Measurements from ENCODE around the gene CYB5A.

Gene CYB5A

DNA sequence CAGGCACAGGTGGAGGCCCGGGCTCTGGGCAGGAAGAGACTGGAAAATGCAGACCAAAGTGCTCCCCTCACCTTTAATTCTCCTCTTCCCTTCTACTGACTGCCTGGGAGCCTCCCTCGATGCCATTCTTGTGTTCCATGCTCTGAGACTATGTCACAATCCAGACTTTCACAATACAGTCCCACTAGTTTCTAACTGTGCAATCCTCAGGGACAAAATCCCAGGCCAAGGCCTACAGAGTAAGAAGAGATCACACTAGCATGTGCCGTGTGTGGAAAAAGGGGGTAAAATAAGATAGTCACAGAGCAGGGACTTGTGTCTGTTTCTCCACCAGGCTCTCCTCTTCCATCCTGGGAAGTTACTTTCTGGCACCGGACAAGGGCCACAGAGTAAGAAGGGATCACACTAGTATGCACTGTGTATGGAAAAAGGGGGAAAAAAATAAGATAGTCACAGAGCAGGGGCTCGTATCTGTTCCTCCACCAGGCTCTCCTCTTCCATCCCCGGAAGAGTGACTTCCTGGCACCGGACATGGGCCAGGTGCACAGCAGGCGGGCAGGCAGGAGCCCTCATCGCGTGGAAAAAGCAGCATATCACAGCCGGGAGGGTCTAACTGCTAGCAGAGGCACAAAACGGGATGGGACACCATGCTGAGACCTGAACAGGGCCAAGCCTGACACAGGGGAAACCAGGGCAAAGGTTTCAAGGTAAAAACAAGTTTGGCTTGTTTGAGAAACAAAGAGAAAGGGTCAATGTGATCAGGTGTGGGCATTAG is 9.6 kb downstream of the CYB5A start:
- Histone ChIP-seq H3K36me3 (replicated peaks; ENCODE audit: insufficient read depth, low read length) (no peaks in the 10 kb centered on the region), H2AFZ (ENCODE audit: low read length) (no peak overlapping the region), H3K9me2 (replicated peaks; ENCODE audit: insufficient read depth, low read length) (no peaks in the 10 kb centered on the region), H3K9ac (ENCODE audit: low read length) (no peak overlapping the region), H3K4me2 (ENCODE audit: low read depth, low read length) (no peak overlapping the region), H3F3A (ENCODE audit: insufficient read depth, low read length) (no peaks in the 10 kb centered on the region; the same call in 1 of the 2 replicates), H4K20me1 (ENCODE audit: insufficient read depth, low read length) (no peaks in the 10 kb centered on the region), H3K27ac (ENCODE audit: low read length) (no peak overlapping the region), H3K9me3 (replicated peaks; ENCODE audit: insufficient read depth, low read length) (no peaks in the 10 kb centered on the region), H3K27me3 (replicated peaks; ENCODE audit: insufficient read depth, low read length) (no peaks in the 10 kb centered on the region), H3K4me3 (ENCODE audit: low read length) (no peak overlapping the region), H3K79me2 (ENCODE audit: low read length) (peaks cover 79% of the 10 kb centered on the region), H3K4me1 (ENCODE audit: low read length) (peaks cover 14% of the 10 kb centered on the region)
- no peak for DNase-seq
- TF ChIP-seq EZH2phosphoT487 (IDR thresholded peaks at IDR 0.05; ENCODE audit: low read length): no peak
- no peak for TF ChIP-seq EZH2 (optimal IDR thresholded peaks at IDR 0.05; ENCODE audit: low read depth, low read length)
- TF ChIP-seq, protein P1, sequence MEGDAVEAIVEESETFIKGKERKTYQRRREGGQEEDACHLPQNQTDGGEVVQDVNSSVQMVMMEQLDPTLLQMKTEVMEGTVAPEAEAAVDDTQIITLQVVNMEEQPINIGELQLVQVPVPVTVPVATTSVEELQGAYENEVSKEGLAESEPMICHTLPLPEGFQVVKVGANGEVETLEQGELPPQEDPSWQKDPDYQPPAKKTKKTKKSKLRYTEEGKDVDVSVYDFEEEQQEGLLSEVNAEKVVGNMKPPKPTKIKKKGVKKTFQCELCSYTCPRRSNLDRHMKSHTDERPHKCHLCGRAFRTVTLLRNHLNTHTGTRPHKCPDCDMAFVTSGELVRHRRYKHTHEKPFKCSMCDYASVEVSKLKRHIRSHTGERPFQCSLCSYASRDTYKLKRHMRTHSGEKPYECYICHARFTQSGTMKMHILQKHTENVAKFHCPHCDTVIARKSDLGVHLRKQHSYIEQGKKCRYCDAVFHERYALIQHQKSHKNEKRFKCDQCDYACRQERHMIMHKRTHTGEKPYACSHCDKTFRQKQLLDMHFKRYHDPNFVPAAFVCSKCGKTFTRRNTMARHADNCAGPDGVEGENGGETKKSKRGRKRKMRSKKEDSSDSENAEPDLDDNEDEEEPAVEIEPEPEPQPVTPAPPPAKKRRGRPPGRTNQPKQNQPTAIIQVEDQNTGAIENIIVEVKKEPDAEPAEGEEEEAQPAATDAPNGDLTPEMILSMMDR (IDR thresholded peaks at IDR 0.05; ENCODE audit: low read length): no peak

DNA sequence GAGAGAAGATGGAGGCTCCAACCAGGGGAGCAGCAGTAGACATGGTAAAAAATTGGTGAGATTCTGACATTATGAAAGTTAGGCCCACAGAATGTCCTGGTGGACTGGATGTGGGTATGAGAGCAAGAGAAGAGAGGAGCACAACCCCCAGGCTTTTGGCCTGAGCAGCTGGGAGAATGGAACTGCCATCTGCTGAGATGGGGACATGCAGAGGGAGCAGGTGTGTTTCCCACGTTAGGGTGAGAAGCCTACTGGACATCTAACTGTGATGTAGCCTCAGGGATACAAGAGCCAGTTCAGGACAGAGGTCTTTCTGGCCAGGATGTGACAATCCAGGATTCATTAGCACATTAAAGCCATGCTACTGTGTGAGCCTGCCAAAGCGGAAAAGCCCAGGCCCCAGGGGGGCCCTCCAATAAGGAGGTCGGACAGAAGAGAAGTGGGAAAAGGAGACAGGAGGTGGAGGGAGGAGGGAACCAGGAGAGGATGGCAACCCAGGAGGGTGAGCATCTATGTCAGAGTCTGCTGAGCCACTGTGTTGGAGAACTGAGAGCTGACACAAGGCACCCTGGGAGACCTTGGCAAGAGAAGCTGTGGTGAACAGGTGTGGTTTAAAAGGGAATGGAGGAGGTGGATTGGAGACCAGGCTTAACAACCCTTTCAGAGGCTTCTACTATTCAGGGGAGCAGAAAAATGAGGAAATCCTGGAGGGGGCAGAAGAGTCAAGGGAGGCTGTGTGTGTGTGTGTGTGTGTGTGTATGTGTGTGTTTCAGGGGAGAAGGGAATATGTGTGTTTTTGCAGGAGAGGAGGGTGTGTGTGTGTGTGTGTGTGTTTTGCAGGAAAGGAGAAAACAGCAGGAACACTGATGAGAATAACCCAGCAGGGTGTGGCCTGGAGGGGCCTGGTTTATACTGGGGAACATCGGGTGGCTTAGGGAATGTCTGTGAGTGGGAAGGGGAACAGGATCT is 10.5 kb downstream of the CYB5A start:
- Histone ChIP-seq H4K20me1 (ENCODE audit: insufficient read depth, low read length) (no peaks in the 10 kb centered on the region), H3K4me3 (ENCODE audit: low read length) (no peak overlapping the region), H2AFZ (ENCODE audit: low read length) (no peak overlapping the region), H3F3A (ENCODE audit: insufficient read depth, low read length) (no peaks in the 10 kb centered on the region), H3K4me1 (ENCODE audit: low read length) (peaks cover 7% of the 10 kb centered on the region), H3K9me3 (replicated peaks; ENCODE audit: insufficient read depth, low read length) (no peaks in the 10 kb centered on the region), H3K36me3 (replicated peaks; ENCODE audit: insufficient read depth, low read length) (no peaks in the 10 kb centered on the region), H3K9ac (ENCODE audit: low read length) (no peak overlapping the region), H3K27me3 (replicated peaks; ENCODE audit: insufficient read depth, low read length) (no peaks in the 10 kb centered on the region), H3K27ac (ENCODE audit: low read length) (no peak overlapping the region), H3K9me2 (replicated peaks; ENCODE audit: insufficient read depth, low read length) (no peaks in the 10 kb centered on the region), H3K79me2 (ENCODE audit: low read length) (peaks cover 78% of the 10 kb centered on the region), H3K4me2 (ENCODE audit: low read depth, low read length) (no peak overlapping the region)
- TF ChIP-seq EZH2phosphoT487 (IDR thresholded peaks at IDR 0.05; ENCODE audit: low read length) (no peak), EZH2 (optimal IDR thresholded peaks at IDR 0.05; ENCODE audit: low read depth, low read length) (no peak)
- TF ChIP-seq, protein P1 (IDR thresholded peaks at IDR 0.05; ENCODE audit: low read length): no peak
- DNase-seq: no peak

DNA sequence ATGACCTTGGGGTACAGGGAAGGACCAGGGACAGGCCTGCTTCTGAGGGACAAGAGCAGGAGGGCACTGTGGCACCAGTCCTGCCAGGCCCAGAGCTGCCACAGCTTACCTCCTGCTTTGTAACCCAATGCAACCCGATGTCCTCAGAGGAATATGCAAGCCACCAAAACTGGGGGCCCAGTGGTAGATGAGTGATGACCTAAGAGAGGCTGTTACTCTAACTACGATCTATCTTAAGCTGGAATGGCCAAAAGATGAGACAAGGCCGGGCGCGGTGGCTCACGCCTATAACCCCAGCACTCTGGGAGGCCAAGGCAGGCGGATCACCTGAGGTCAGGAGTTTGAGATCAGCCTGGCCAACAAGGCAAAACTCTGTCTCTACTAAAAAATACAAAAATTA is 12.8 kb downstream of the CYB5A start:
- no peak for DNase-seq
- Histone ChIP-seq H3K9me2 (replicated peaks; ENCODE audit: insufficient read depth, low read length) (no peaks in the 10 kb centered on the region), H3F3A (ENCODE audit: insufficient read depth, low read length) (no peaks in the 10 kb centered on the region), H3K4me2 (ENCODE audit: low read depth, low read length) (no peak overlapping the region), H3K36me3 (replicated peaks; ENCODE audit: insufficient read depth, low read length) (no peaks in the 10 kb centered on the region), H3K9me3 (replicated peaks; ENCODE audit: insufficient read depth, low read length) (no peaks in the 10 kb centered on the region), H4K20me1 (ENCODE audit: insufficient read depth, low read length) (no peaks in the 10 kb centered on the region), H3K27ac (ENCODE audit: low read length) (no peak overlapping the region), H3K9ac (ENCODE audit: low read length) (no peak overlapping the region), H3K4me3 (ENCODE audit: low read length) (no peak overlapping the region), H3K27me3 (replicated peaks; ENCODE audit: insufficient read depth, low read length) (no peaks in the 10 kb centered on the region), H2AFZ (ENCODE audit: low read length) (no peak overlapping the region), H3K4me1 (ENCODE audit: low read length) (no peaks in the 10 kb centered on the region), H3K79me2 (ENCODE audit: low read length) (peaks cover 75% of the 10 kb centered on the region)
- TF ChIP-seq, protein P1 (IDR thresholded peaks at IDR 0.05; ENCODE audit: low read length): no peak
- no peak for TF ChIP-seq EZH2phosphoT487 (IDR thresholded peaks at IDR 0.05; ENCODE audit: low read length)
- TF ChIP-seq EZH2 (optimal IDR thresholded peaks at IDR 0.05; ENCODE audit: low read depth, low read length): no peak
